ACHN (cell line): ENCODE measurements around the gene COX6B2.

Experiments
- DNase-seq: peaks from one replicate; pipeline ENCODE4 v3.0.0-alpha.2; 2015
- in situ Hi-C: cut with HindIII; loops from 2 replicates; pipeline ENCODE4 v1.10.0; 2017; ENCODE audit warnings: low sequenced_read_pairs, low pct_ligation_motif_present, low pct_unique_long_range_greater_than_20kb

Gene COX6B2

DNA sequence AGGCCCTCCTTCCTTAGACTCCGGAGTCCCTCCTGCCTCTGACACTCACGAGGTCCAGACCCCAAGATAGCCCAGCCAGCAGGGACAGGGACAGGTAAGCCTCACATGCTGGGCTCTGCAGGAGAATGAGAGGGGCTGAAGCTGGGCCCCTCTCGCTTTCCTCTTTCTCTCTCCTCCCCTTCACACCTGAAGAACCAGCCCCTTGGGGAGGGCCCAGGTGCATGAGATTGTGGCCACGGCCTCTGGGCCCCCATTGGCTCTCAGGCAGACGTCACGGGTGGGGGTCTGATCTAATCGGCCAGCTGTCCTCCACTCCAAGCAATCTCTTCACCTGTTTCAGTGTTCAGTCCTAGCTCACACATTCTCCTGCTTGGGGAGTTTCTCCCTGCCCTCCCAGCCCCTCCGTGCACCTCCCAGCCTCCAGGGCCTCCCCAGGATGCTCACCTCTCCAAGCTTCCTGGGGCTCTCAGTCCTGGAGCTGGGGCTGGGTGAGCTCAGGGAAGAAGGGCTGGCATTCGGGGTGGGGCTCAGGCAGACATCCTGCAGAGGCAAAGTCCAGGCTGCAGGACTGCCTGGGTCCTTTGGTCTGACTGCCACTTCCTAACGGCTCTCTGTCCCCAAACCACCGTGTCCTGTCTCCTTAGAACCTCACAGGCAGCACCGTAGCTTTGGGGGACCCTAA is 32.2 kb downstream of the COX6B2 start:
- no peak for DNase-seq
- in situ Hi-C loops, result no loop called here

DNA sequence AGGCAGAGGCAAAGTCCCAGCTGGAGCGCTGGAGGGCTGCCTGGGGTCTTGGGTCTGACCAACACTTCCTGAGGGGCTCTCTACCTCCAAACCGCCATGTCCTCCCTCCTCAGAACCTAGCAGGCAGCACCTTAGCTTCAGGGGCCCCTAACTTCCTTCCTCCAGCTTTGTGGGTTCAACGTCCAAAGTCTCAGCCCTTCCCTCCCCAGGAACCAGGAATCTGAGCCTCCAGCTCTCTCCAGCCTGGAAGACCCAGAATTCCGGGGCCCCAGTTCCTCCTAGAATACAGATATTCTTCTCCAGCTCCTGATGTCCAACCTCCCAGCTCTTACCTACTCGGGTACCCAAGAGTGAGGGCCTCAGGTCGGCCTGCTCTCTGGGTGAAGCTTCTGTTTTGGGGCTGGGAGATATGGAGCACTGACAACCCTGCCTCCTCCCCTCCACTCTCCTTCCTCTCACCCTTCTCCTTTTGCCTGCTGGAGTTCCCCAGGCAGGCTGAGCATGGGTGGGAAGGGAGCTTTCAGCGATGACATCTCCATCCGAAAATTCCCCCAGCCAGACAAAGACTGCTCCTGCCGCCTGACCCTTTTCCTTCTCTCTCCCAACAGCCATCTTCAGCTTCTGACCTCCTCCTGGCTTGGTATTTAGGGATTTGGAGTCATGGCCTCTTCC is 32.9 kb downstream of the COX6B2 start:
- in situ Hi-C loops, result no loop called here
- no peak for DNase-seq

DNA sequence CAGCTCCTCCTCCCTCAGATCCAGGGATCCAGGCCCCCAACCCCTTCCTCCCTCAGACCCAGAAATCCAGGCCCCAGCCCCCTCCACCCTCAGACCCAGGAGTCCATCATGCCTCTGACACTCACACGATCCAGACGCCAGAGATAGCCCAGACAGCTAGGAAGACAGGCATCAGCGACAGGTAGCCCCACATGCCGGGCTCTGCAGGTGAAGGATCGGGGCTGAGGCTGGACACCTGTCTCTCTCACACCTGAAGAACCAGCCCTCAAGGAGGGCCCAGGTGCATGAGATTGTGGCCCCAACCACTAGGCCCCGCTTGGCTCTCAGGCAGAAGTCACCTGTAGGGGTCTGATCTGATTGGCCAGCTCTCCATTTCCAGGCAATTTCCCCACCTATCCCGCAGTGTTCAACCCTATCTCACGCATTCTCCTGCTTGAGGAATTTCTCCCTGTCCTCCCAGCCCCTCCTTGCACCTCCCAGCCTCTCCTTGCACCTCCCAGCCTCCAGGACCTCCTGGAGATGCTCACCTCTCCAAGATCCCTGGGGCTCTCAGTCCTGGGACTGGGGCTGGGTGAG is 33.6 kb downstream of the COX6B2 start:
- in situ Hi-C loops, result no loop called here

DNA sequence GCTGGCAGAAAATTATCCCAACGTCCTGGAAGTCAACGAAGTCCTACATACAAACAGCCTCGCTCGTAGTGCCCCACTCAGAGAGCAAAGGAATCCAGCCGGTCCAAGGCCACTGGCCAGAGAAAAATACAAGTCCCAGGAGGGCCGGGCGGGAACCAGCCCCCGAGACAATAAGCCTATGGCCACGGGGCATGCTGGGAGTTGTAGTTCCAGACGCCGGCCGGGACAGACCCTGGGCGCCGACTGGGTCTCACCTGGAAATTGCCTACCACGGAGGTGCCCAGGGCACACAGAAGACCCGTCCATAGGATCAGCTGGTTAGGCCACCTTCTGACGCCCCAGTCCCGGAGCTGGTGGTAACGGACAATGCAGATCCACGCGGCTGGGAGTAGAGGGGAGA is 34.7 kb downstream of the COX6B2 start:
- no peak for DNase-seq
- in situ Hi-C loops, result no loop called here

More for the DNA sequence above, 33.6 kb downstream of the COX6B2 start:
- DNase-seq, result no peak

DNA sequence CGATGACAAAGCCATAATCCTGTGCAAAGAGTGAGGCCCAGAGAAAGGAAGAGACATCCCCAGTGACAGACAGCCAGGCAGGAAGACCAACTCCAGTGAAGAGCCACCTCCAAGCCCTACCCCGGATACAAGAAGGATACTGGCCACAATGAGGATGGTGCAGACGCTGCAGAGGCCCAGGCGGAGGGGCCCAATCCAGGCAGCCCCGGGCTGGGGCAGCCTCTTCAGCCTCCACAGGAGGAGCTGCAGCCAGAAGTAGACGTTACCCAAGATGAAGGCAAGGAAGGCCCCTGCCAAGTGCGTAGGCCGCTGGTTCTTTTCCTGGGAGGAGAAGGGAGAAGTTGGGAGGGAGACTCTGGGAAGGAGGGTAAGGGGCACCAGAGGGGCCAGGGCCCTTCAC is 37.9 kb downstream of the COX6B2 start:
- in situ Hi-C loops, result no loop called here
- DNase-seq, result no peak

DNA sequence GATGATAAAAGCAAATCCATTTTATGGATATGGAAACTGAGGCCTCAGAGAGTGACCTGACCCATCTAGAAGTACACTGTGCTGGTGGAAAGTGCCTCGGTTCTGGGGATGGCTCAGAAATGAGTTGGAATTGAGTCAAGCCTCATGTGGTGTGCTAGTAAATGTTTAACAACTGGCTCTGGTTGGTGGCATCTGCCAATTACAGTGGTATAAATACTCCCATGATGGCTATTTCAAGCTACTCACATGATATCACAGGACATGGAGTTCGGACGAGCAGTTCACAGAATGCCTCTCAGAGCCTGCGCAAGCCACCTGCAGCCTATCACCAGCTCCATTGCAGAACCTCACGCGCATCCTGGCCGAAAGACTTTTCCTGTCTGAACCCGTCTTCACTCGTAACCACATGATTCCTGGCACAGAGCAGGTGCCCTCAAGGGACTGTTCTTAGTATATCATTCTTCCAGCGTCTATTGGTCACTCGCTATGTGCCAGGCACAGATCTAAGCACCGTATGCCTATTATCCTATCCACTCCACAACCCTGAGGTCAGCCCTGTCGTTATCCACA is 38.5 kb downstream of the COX6B2 start:
- in situ Hi-C loops, result no loop called here
- DNase-seq, result no peak

DNA sequence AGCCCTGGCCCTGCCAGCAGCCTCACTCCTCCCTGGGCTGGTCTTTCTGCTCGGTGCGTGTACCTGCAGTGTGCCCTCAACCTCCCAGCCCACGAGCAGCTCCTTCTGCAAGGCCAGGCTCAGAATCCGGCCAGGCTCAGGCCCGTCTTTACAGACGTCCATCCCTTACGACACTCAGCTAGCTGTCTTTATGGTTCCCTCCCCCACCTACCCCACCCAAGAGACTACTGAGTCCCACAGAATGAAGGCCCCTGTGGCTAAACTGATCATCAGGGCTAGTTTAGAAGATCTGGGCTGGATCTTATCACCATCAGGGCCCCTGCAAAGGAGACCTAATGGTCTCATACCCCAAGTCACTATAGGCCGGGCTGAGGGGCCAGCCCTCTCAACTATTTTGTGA is 40.1 kb downstream of the COX6B2 start:
- in situ Hi-C loops, result no loop called here
- DNase-seq, result no peak

DNA sequence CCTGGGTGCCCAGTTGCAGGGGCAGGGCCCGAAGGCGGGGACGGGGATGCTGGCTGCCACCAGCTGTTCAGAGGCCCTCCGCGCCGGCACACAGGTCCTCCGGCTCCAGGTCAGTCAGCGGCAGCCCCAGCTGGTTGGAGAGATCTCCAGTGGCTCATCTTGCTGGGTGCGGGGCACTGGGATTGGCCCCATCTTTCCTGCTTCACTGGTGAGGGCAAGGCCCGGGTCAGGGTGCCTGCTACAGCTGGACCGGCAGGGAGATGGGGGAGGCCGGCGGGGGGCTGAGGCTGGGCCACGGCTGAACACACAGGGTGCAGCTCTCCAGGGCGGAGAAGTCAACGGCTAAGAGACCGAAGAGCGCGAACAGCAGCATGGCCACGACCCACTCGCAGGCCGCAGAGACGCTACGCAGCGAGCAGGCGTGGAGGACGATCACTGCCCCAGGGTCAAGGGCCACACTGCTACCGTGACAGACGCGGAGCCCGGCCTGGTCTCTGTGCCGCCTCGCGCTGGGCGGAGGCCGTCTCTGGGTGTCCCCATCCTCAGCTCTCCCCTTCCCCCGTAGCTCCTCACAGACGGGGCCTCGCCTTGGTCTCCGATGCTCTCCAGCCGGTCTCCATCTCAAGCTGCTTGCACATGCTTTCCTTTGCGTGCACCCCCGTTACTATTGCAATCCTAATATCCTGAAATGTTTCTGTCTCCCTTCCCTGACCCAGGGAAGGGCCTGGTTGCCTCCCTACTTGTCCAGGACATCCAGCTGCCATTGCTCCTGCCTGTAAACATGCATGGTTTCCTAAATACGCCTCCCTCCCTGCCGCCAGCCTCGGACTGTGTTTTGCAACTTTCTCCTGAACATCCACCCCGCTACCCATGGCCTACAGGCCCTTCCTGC is 41.7 kb downstream of the COX6B2 start:
- in situ Hi-C loops, result no loop called here

DNA sequence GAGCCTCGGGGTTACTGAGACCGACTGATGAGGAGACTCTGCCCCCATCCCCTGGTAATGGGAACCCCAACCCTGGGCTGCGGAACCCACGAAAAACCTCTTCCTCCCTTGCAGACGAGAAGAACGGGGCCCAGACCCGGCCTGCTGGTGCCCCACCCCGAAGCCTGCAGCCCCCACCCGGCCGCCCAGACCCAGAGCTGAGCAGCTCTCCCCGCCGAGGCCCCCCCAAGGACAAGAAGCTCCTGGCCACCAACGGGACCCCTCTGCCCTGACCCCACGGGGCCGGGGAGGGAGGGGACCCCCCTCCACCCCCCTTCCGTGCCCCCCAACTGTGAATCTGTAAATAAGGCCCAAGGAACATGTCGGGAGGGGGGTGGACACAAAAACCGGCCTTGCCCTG is 42.7 kb downstream of the COX6B2 start:
- no peak for DNase-seq
- in situ Hi-C loops, result no loop called here

More for the DNA sequence above, 41.7 kb downstream of the COX6B2 start:
- no peak for DNase-seq

DNA sequence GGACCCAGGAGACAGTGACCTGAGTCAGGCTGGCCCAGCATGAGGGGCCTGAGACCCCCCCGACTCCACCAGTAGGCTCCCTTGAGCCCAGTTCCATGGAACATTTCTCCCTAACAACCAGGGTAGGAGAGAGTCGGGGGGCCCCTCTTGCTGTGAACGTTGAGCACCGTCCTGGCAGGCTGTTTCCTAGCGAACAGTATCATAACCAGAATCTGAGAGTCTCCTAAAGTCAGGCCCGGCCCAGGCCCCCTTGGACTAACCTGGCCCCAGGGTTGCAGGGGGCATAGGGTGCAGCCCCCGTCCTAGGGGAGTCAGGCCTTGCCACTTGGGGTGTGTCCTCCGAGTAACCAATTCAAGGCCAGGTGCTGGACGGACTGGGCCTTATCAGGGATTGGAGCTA is 43.1 kb downstream of the COX6B2 start:
- in situ Hi-C loops, result no loop called here
- DNase-seq, result no peak

DNA sequence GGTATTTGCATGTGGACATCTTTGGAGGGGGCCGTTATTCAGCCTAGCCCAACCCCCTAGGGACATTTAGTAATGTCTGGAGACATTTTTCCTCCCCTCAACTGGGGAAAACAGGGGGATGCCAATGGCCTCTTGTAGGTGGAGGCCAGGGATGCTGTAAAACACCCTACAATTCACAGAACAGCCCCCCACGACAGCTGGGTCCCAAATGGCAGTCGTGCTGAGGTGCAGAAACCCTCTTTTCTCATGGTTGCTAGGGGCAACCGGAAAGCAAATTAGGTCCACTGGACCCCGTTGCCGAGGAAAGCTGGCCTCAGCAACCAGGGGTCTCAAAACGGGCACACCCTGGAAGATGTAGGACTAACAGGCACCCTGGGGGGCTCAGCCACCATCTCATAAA is 44.0 kb downstream of the COX6B2 start:
- no peak for DNase-seq
- in situ Hi-C loops, result no loop called here

DNA sequence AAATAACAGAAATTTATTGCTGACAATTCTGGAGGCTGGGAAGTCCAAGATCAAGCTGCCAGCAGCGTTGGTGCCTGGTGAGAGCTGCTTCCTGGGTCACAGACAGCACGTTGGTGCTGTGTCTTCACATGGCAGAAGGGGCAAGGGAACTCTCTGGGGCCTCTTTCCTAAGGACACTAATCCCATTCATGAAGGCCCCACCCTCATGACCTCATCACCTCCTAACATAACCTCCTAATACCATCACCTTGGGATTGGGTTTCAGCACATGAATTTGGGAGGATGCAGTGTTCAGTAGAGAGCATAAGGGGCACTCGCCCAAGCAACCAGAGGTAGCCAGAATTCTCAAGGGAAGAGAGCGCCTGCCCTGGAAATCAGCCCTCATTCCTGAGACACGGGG is 45.1 kb downstream of the COX6B2 start:
- in situ Hi-C loops, result no loop called here
- DNase-seq, result no peak

DNA sequence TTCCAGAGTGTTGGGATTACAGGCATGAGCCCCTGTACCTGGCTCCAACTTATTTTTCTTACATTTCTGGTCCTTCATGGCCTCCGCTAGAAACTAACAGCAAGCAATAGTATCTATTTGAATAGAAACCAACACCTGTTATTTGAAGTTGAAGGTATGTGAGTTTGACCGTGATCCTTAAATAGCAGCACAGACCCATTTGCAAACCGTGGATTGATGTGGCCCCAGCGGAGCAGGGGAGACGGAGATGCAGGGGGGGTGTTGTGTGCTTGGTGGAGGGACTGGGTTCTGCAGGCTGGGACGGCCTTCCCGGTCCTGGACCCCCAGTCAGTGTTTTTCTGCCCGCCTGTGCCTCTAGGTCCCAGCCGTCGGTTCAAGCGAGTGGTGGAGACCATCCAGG is 46.2 kb downstream of the COX6B2 start:
- in situ Hi-C loops, result no loop called here
- DNase-seq, result no peak

DNA sequence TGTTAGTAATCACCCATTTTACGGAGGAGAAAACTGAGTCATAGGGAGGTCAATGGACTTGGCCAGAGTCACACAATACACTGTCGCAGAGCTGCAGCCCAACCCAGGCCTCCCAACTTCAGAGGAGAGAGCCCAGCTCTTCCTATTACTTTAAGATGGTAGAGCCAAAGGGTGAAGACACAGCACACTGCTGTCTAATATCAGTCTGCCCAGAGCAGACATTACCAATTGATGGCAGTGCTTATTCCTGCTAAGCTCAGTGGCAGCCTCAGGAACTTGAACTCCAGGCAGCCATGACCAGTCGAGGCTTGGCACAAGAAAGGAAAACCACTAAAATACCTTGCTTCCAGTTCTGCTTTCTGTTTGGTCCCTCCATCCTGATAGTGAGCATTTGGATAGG is 47.8 kb downstream of the COX6B2 start:
- DNase-seq, result no peak
- in situ Hi-C loops, result no loop called here

DNA sequence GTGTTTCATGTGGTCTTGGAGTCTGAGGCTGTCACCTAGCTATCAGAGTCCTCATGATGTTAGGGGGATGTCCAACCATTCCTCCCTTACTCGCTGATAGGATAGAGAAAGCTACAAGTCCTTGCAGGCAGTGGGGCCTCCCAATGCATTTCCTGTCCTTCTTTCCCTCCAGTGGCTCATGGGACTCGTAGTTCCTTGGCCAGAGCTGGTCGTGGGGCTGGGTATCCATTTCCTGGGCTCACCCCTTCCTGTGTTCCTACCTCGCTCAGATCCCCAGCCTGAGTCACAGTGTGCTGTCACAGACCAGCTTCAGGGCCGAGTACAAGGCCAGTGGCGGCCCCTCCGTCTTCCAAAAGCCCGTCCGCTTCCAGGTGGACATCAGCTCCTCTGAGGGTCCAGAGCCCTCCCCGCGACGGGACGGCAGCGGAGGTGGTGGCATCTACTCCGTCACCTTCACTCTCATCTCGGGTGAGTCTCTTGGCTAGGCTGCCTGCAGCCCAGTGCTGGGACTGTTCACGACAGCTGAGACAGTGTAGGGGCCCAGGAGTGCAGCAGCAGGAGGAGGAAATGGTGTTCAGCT is 48.4 kb downstream of the COX6B2 start:
- in situ Hi-C loops, result no loop called here
- DNase-seq, result no peak

DNA sequence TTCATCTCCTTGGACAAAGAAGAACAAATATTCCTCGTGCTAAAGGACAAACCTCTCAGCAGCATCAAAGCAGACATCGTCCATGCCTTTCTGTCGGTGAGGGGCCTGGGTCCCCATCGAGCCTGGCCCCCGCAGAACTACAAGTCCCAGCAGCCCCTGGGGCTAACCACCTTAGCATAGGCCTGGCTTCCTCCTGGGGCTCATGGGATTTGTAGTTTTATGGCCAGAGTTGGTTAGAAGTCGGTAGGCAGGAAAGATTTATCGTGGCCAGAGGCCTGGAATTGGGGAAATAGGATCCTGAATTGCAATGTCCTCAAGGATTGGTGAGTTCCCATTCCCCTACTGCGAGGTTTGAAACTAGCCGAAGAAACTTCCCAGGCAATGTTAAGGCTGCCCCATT is 49.0 kb downstream of the COX6B2 start:
- DNase-seq, result peak; percentile 35
- in situ Hi-C loops, result no loop called here

DNA sequence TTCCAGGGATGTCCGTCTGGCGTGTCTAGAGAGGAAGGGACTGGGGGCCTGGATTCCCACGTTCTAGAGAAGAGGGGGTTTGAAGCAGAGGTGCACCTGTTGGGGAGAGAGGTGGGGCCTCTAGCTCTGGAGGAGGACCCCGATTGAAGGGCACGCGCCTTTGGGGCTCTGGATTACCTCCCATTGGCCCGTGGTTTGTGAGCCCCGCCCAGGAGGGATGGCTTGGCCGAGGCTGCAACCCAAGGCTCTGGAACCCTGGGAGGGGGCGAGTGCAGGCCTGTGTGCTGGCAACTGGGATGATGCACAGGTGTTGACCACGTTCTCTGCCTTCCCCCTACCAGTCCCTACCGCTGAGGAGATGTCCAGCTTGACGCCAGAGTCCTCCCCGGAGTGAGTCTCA is 49.5 kb downstream of the COX6B2 start:
- no peak for DNase-seq
- in situ Hi-C loops, result no loop called here

DNA sequence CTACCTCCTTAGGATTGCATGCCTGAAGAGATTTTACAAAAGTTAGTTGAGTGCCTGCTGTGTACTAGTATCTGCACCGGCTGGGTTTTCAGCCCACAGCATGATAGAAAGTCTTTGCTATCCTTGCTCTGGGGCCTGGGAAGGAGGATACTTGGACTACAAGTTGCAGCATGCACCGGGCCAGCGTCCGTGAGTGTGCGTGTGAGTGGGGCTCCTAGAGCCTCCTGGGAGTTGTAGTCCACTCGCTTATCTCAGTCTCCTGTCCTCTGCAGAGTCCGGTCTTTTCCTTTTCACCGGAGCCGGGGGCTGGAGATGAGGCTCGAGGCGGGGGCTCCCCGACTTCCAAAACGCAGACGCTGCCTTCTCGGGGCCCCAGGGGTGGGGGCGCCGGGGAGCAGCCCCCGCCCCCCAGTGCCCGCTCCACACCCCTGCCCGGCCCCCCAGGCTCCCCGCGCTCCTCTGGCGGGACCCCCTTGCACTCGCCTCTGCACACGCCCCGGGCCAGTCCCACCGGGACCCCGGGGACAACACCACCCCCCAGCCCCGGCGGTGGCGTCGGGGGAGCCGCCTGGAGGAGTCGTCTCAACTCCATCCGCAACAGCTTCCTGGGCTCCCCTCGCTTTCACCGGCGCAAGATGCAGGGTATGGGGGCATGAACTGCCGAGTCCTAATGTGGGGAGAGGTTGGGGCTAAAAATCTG is 50.1 kb downstream of the COX6B2 start:
- DNase-seq, result peak; percentile 19
- in situ Hi-C loops, result no loop called here
